ENCODE results near the gene CIRBP. TPM values are rescaled to one million over a fixed set of nuclear protein-coding genes. Genes with fewer than 3 reads are reported as not detected.

Gene CIRBP
- total RNA-seq, 1 experiment from 2014 or later = 136 TPM

- H3K27me3 ChIP-seq (ENCODE audit: low read length) = no peaks in the 10 kb centered on the region
- intact Hi-C loops (cut with micrococcal nuclease) = no loop called here
- TF ChIP-seq EZH2phosphoT487 (IDR thresholded peaks at IDR 0.05; ENCODE audit: borderline replicate concordance, low read length) (no peak), EZH2 (IDR thresholded peaks at IDR 0.05; ENCODE audit: low read length, unreplicated experiment) (no peak), CTCF (conservative IDR thresholded peaks at IDR 0.05; ENCODE audit: low read depth, low read length) (no peak)
- ChIA-PET CTCF (no interaction called here), POLR2A (ENCODE audit: unreplicated experiment) (no interaction called here)
- no peak overlapping the region for H2AFZ ChIP-seq (ENCODE audit: low read length)
- H3K9ac ChIP-seq (ENCODE audit: low read length) = no peak overlapping the region
- no peaks in the 10 kb centered on the region for H3F3A ChIP-seq (ENCODE audit: low read length, unreplicated experiment)
- no peaks in the 10 kb centered on the region for H3K9me2 ChIP-seq (replicated peaks; ENCODE audit: low read length)
- H4K20me1 ChIP-seq (ENCODE audit: low read length) = 0 out of 2 replicates have a peak, but pooled peaks cover 2% of the 10 kb centered on the region
- H3K27ac ChIP-seq (ENCODE audit: low read length) = no peak overlapping the region
- no peak overlapping the region for H3K4me2 ChIP-seq (ENCODE audit: low read length)
- no peaks in the 10 kb centered on the region for H3K36me3 ChIP-seq (ENCODE audit: low read depth, low read length)
- no peak overlapping the region for H3K4me3 ChIP-seq (ENCODE audit: low read length)
- H3K79me2 ChIP-seq (ENCODE audit: low read length) = peaks cover 23% of the 10 kb centered on the region
- peaks cover 1% of the 10 kb centered on the region for H3K4me1 ChIP-seq (ENCODE audit: insufficient read depth, low read length)
- ATAC-seq (no peak), DNase-seq (no peak)
- BruUV-seq (replicated peaks) = no TSS peak
- no peaks in the 10 kb centered on the region for H3K9me3 ChIP-seq (ENCODE audit: low read length)
Measured at GRCh38 chr19:1221904-1222255, 47.3 kb upstream of the CIRBP start.

- H3K4me3 ChIP-seq (ENCODE audit: low read length) = no peak overlapping the region
- H3K4me1 ChIP-seq (ENCODE audit: insufficient read depth, low read length) = no peaks in the 10 kb centered on the region
- no peak overlapping the region for H3K27ac ChIP-seq (ENCODE audit: low read length)
- no peaks in the 10 kb centered on the region for H3F3A ChIP-seq (ENCODE audit: low read length, unreplicated experiment)
- H2AFZ ChIP-seq (ENCODE audit: low read length) = no peak overlapping the region
- H3K9me3 ChIP-seq (ENCODE audit: low read length) = no peaks in the 10 kb centered on the region
- H4K20me1 ChIP-seq (ENCODE audit: low read length) = 0 out of 2 replicates have a peak, but pooled peaks cover 2% of the 10 kb centered on the region
- TF ChIP-seq EZH2 (IDR thresholded peaks at IDR 0.05; ENCODE audit: low read length, unreplicated experiment) (no peak), CTCF (conservative IDR thresholded peaks at IDR 0.05; ENCODE audit: low read depth, low read length) (no peak), EZH2phosphoT487 (IDR thresholded peaks at IDR 0.05; ENCODE audit: borderline replicate concordance, low read length) (no peak)
- no TSS peak for BruUV-seq (replicated peaks)
- no peaks in the 10 kb centered on the region for H3K27me3 ChIP-seq (ENCODE audit: low read length)
- H3K36me3 ChIP-seq (ENCODE audit: low read depth, low read length) = no peaks in the 10 kb centered on the region
- POLR2A ChIA-PET (ENCODE audit: unreplicated experiment) = no interaction called here
- no peak overlapping the region for H3K4me2 ChIP-seq (ENCODE audit: low read length)
- CTCF ChIA-PET = no interaction called here
- no peak overlapping the region for H3K9ac ChIP-seq (ENCODE audit: low read length)
- peaks cover 18% of the 10 kb centered on the region for H3K79me2 ChIP-seq (ENCODE audit: low read length)
- H3K9me2 ChIP-seq (replicated peaks; ENCODE audit: low read length) = no peaks in the 10 kb centered on the region
- no peak for DNase-seq
- ATAC-seq = no peak
- intact Hi-C loops (cut with micrococcal nuclease) = no loop called here
Measured at GRCh38 chr19:1222394-1222793, 46.7 kb upstream of the CIRBP start.

GRCh38 chr19:1223018-1223855 is 45.9 kb upstream of the CIRBP start:
- no peak overlapping the region for H3K4me2 ChIP-seq (ENCODE audit: low read length)
- no peak overlapping the region for H3K27ac ChIP-seq (ENCODE audit: low read length)
- peak; percentile 60 for ATAC-seq
- ChIA-PET POLR2A (ENCODE audit: unreplicated experiment) (no interaction called here), CTCF (no interaction called here)
- no peaks in the 10 kb centered on the region for H3K27me3 ChIP-seq (ENCODE audit: low read length)
- DNase-seq = peak; percentile 41
- H4K20me1 ChIP-seq (ENCODE audit: low read length) = 0 out of 2 replicates have a peak, but pooled peaks cover 2% of the 10 kb centered on the region
- no peaks in the 10 kb centered on the region for H3K36me3 ChIP-seq (ENCODE audit: low read depth, low read length)
- no peak overlapping the region for H3K4me3 ChIP-seq (ENCODE audit: low read length)
- no peaks in the 10 kb centered on the region for H3K4me1 ChIP-seq (ENCODE audit: insufficient read depth, low read length)
- intact Hi-C loops (cut with micrococcal nuclease) = no loop called here
- no peak overlapping the region for H3K9ac ChIP-seq (ENCODE audit: low read length)
- no peak overlapping the region for H2AFZ ChIP-seq (ENCODE audit: low read length)
- no peaks in the 10 kb centered on the region for H3F3A ChIP-seq (ENCODE audit: low read length, unreplicated experiment)
- H3K9me3 ChIP-seq (ENCODE audit: low read length) = no peaks in the 10 kb centered on the region
- no peaks in the 10 kb centered on the region for H3K9me2 ChIP-seq (replicated peaks; ENCODE audit: low read length)
- peak; percentile 69 for TF ChIP-seq CTCF (conservative IDR thresholded peaks at IDR 0.05; ENCODE audit: low read depth, low read length)
- no peak for TF ChIP-seq EZH2phosphoT487 (IDR thresholded peaks at IDR 0.05; ENCODE audit: borderline replicate concordance, low read length)
- no TSS peak for BruUV-seq (replicated peaks)
- H3K79me2 ChIP-seq (ENCODE audit: low read length) = peaks cover 9% of the 10 kb centered on the region
